GM18519 (cell line): ENCODE results near the gene PLPP1.

Experiments used
- ATAC-seq: cut with Tn5 transposase; IDR thresholded peaks from one replicate; pipeline ENCODE4 v1.9.1; 2021; ENCODE audit warnings: mild to moderate bottlenecking, moderate library complexity; ENCODE audit not compliant: unreplicated experiment, low FRiP score

Gene PLPP1

DNA sequence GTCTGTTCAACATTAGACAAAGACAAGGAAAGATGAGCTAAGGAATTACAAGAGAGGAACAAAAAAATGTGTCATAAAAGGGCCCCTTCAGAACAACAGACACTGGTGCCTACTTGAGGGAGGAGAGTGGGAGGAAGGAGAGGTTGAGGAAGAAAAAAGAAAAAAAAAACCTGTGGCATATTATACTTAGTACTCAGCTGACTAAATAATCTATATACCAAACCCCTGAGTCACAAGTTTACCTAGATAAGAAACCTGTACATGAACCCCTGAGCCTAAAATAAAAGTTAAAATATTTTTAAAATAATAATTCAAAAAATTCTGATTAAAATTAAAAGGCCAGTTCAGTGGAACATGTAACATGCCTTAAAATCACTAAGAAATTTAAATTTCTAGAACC is 119.7 kb downstream of the PLPP1 start:
- no peak for ATAC-seq

DNA sequence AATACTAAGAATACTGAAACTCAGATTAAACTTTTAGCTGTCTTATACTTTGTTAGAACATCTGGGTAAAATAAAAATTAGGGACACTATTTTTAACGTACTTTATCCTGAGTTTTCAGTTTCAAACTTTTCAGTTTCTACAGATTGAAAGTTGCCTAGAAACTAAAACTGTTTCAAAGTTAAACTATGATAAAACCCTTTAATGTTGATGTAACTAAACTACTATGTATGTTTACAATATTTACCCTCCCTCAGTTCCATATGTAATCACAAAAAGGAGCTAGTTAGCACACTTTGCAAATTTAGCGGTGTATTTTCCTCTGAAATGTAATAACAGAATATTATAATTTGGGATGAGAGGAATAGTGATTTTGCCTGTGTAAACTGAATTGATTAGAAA is 121.1 kb downstream of the PLPP1 start:
- ATAC-seq, result no peak

DNA sequence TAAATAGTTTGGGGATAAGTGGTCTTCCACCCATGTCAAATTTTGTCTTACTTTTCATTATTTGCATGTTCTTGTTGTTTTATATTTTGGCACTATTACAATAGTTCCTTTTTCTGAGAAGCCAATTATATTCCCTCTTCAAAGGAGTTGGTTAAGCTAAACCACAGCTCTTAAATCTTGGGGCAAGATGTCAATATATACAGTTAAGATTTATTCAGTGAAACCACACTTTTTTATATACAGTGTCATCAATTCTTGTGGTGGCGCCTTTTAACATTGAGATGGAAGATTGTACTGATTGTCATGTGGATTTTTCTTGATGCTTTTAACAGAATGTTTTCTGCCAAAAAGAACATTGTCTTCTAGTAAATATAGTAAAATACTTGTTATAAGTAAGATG is 122.9 kb downstream of the PLPP1 start:
- no peak for ATAC-seq

DNA sequence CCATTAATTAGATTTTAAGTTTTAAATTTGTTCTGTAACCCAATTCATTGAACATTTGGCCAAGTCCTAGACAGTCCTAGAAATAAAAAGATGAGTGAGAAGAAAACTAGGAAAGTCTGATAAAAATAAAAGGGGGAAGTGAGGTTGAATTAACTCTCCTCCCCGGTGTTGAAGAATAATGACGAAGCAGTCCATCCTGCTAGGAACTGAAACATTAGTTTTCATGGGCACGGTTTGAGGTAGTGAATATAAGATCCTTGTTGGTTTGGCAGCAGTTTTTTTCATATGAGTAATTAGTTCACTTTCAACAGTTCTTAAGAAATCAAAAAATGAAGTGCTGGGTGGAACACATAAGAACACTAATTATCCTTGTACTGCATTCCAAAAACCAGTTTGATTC is 123.9 kb downstream of the PLPP1 start:
- no peak for ATAC-seq

DNA sequence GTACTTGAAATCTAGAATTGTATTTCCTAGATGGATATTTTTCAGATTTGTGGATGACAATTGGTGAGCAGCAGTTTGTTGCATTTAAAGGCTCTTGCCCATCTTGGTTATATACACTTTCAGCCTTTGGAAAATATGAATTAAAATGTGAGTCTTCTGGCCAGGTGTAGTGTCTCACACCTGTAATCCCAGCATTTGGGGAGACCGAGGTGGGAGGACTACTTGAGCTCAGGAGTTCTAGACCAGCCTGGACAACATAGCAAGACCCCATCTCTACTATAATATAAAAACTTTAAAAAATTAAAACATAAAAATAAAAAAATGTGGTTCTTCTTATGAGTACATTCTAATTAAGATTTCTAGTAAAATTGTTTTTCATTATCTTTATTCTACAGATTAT is 125.0 kb downstream of the PLPP1 start:
- no peak for ATAC-seq

DNA sequence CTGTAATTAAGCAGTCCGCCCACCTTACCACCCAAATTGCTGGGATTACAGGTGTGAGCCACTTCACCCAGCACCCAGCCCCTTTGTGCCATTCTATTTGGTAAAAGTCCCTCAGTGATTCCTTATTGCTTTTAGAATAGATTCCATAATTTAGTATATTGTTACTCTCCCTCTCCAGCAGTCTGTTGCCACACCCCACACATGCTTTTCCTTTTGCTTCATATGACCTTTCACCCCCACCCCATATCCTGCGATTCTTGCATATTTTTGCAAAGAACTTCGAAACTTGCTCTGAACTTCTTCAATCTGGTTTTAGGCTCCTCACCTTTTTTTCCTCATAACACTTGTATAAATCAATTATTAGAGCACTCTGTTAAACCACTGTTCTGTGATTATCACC is 126.8 kb downstream of the PLPP1 start:
- ATAC-seq, result no peak

DNA sequence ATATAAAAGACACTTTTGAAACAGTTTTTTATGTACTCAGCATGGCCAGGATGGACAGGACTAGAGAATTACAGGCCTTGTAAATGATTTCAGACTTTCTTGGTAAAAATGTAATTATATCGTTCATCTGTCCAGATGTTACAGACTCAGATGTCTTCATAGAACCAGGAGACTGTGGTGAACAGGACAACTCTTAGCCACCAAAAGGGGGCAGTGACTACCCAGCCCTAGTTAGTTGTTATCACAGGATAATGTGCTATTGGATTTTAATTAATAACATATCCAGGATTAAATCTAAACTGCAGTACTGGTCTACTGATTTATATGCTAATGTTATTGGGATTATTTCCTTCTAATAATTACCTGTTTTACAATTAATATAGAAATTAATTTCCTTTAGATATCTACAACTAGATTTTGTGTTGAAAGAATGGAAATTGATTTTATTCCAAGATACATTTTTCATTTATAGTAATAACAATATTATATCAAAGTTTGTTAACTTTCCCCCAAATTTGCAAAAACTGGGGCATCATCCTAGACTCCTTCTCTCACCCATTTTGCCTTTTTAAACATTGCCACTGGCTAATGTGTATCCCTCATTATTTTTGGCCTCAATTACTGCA is 127.6 kb downstream of the PLPP1 start:
- no peak for ATAC-seq

DNA sequence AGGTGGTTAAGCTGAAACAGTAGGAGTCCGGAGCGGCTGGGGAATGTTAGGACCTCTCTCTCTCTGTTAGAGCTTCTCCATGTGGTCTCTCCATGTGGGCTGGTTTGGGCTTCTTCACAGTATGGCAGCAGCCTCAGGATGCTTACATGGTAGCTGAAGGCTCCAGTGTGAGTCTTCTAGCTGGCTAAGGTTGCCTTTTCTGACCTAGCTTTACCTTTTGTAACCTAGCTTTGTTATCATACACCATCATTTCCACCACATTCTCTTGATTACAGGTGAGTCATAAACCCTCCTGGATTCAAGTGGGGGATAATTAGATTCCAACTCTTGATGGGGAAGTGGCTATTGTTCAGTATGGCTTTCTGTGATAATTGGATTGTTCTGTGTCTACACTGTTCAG is 128.5 kb downstream of the PLPP1 start:
- no peak for ATAC-seq

DNA sequence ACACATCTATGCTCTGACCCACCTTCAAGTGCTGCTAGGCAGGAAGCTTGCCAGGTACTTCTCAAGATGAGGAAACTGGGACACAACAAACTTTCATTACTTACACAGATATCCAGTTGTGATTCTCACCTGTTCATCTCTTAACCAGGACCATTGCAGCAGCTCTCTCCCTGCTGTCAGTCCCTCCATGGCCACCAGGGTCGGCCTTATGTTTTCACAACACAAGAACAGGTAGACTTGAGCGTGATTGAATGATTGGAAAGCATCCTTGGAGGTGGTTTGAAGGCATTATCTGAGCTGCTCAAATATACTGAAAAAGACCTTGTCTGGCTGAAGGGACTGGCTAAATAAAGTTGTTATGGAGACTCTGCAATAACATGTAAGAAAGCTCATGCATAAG is 132.6 kb downstream of the PLPP1 start:
- ATAC-seq, result no peak

DNA sequence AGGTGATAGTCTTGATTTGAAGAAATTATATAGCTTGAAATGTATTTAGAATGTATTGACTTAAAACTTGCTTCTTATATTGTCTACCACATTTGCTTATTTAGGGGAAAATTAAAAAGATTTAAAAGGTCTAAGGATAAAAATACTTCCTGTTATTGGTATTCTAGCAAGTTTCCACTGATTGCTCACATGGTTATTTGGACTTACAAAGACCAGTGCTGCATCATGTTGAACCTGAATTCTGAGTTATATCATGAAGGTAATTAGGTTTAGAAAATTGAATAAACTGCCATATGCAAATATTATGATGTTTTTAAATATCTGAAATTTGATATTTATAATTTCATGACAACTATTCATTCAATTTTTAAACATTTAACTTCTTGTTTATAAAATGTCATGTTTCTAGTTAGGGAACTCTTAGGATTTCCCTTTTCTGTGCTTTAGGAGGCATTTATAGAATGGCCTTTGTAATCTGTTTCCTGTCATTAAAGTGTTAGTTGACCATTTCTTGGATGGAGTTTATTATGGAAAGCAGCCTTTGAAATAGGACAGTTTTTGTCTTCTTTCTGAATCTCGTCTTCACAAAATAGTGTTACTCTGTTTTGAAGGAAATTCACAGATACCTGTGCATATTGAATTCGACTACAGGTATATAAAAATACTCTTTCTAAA is 141.1 kb downstream of the PLPP1 start:
- no peak for ATAC-seq

DNA sequence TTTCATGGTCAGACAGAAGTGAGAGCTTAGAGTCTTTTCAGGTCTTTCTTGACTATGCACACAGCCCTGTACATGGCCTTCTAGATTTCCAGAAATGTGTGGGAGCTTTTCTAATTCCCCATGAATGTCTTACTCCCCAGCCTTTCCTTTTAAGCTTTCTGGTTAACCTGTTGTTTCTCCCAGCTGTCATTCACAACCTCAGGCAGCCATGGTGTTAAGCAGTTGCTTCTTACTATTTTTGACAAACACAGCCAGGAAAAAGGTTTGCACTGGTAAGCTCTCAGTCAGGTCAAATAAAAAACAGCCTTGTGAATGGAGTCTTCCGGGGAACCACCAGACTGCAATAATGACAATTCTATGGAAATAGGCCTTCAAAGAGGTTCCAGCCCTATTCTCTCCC is 142.1 kb downstream of the PLPP1 start:
- ATAC-seq, result no peak

DNA sequence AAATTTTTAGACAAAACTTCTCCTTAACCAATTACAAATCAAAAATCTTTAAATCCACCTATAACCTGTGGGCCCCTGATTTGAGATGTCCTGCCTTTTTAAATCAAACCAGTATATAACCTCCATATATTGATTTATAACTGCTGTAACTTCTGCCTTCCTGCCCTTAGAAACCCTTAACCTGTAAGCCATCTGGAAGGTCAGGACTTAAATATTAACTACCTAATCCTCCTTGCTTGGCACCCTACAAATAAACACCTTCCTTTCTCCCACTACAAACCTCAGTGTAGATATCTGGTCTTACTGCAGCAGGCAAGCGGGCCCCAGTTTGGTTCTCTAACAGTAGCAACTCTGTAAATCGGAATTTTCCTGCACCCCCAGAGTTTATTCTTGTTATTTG is 143.1 kb downstream of the PLPP1 start:
- ATAC-seq, result no peak

DNA sequence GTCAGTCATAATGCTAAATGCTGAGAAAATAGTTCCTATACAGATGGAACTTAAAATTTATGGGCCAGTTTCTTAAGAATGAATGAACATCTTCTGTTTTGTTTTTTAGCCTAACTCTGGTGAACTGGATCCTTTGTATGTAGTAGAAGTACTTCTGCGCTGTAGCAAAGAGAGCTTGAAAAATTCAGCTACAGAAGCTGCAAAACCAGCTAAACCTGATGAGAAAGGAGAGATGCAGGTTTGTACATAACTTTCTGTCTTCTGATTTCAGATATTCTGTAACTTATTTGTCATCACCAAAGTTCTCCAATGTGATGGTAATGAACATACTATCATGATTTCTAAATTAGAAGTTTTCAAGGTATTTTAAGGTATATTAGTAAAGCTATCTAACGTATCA is 146.9 kb downstream of the PLPP1 start:
- ATAC-seq, result no peak

DNA sequence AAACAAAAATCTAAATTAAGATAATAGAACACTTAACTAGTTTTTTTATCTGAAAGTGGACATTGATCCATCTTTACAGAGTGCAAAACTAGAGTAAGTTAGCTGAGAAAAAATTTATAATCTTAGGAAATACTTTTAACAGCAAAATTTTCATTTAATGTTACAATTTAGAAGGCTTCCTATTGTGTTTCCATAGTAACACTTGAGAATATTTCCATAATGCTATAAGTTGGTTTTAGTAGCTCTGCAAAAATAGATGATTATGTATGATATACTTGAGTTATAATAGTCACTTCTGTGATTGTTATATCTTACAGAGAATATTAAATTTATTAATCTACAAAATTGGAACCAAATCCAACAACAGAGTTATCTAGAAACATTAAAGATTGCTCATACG is 148.4 kb downstream of the PLPP1 start:
- no peak for ATAC-seq

DNA sequence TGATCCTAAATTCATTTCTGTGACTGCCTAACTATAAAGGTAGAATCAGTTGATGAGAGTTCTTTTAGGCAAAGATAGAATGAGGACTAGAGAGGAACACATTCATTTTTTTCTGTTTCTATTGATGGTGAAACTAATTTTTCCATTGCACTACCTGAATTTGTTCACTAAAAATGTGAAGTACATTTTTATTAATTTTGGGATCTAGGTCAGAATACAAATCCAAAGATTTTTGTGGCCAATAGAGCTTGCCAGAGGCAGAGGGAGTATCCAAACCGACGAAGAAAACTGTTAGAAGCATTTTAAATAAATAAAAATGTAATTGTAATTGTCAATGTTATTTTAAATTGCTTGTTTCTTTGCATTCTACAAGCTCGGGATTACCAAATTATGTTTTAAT is 148.9 kb downstream of the PLPP1 start:
- no peak for ATAC-seq

DNA sequence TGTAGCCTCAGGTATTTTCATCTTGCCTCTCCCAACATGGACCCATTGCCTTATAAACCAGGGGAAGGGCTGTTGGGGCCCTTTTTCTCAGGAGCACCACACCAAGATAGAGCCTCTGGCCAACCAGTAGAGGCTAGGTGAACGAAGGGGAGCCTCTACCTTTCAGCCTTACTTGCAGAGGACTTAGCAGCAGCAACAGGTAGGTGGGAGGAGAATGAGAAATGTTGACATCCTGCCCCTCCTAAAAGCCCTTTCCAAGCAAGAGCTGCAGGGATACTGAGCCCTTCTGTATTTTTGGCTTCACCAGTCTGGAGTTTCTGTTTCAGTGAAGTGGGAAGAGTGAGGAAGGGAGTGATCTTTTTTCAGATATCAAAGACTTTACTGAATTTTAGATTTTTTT is 149.5 kb downstream of the PLPP1 start:
- ATAC-seq, result no peak

DNA sequence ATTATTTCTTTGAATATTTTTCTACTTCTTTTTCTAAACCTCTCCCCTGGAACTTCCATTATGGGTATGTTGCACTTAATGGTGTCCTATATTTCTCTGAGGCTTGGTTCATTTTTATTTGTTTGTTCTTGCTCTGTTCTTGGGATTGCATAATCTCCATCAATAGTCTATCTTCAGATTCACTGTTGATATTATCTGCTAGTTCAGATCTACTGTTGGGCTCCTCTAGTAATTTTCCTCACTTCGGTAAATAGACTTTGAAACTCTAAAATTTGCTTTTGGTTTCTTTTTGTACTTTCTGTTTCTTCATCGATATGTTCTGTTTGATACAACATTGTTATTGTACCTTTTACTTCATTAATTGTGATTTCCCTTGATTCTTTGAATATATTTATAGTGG is 150.7 kb downstream of the PLPP1 start:
- no peak for ATAC-seq

DNA sequence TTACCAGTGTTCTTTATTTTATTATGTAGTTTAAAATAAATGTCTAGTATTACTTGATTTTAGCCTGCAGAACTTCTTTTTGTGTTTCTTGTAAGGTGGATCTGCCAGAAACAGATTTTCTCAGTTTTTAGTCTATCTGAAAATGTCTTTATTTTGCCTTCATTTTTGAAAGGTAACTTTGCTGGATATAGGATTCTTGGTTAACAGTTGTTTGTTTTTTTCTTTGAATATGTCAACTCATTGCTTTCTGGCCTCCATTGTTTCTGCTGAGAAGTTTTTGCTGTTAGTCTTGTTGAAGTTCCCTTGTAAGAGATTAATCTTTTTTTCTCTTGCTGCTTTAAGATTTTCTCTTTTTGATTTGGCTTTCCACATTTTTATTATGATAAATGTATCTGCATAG is 151.5 kb downstream of the PLPP1 start:
- ATAC-seq, result no peak

DNA sequence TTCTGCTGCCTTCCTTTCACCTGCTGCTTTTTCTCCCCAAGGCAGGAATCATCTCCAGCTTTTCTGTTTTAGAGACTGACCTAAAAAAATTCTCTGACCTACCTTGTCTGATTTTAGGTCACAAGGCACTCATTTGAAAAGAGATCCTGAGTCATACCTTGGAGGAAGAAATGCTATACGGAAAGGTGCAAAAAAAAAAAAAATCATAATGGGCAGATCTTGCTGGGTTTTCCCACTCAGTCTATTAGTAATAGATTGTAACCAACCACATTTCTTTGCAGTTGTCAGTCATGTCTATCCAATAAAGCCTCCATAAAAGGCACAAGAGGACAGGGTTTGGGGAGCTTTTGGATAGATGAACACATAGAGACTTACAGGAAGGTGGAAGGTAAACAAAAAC is 157.0 kb downstream of the PLPP1 start:
- no peak for ATAC-seq
